A549 (cell line): Measurements from ENCODE around the gene IPO4. TPM values are rescaled to one million over a fixed set of nuclear protein-coding genes. Genes with fewer than 3 reads are reported as not detected.
A peak's percentile ranks its signal among the peaks of the same experiment; 100 is the strongest.

Experiments used
- ATAC-seq, 2 experiments: fragments of 200-7000 bp in 1 of 2; fragments of >200 bp in 1 of 2; cut with Nextera tagmentation in 1 of 2; cut with Tn5 transposase in 1 of 2; 3 replicates each; pipeline versions ENCODE4 v1.8.0 to v1.9.1; 2018 to 2020; ENCODE audit warnings: mild to moderate bottlenecking in 1 of 2, moderate library complexity in 1 of 2
- CTCF ChIA-PET: fragments of 300-600 bp; sonication (Branson Sonifier 250); formaldehyde crosslinking; extraction: SDS; loops from one replicate; lab custom pipeline; 2021; ENCODE audit warnings: antibody characterized with exemption, inconsistent platforms; lab: Yijun Ruan, JAX
- POLR2A ChIA-PET: fragments of 350-600 bp; formaldehyde crosslinking; extraction: SDS; loops from one replicate; lab custom pipeline; 2021; ENCODE audit warnings: antibody characterized with exemption, inconsistent platforms; lab: Yijun Ruan, JAX
- DNase-seq, 2 experiments: peaks; one replicate each; pipeline versions ENCODE4 v3.0.0 to v3.0.0-alpha.2; 2011 to 2016; ENCODE audit warnings: low read depth in 1 of 2, low spot score in 1 of 2
- FAIRE-seq: peaks from 2 replicates; lab custom pipeline; 2011; peaks lifted over from hg19 to GRCh38; lab: Jason Lieb, UNC
- H3K27ac ChIP-seq, 2 experiments: fragments of >200 bp; sonication (Bioruptor Twin); formaldehyde crosslinking; 3 replicates each; pipeline ENCODE4 v1.5.1; 2016 to 2017
- H3K4me1 ChIP-seq: fragments of >200 bp; sonication (Bioruptor Twin); formaldehyde crosslinking; 3 replicates; pipeline ENCODE4 v1.6.1; 2016
- H3K4me2 ChIP-seq: fragments of >200 bp; sonication (Bioruptor Twin); formaldehyde crosslinking; 3 replicates; pipeline ENCODE4 v1.6.1; 2016
- H3K4me3 ChIP-seq: fragments of >200 bp; sonication (Bioruptor Twin); formaldehyde crosslinking; 3 replicates; pipeline ENCODE4 v1.5.1; 2016
- H3K9me3 ChIP-seq: fragments of >200 bp; sonication (Bioruptor Twin); formaldehyde crosslinking; 3 replicates; pipeline ENCODE4 v1.6.1; 2016
- CHD4 ChIP-seq: fragments of 200-600 bp; sonication (generic); IDR thresholded peaks from 2 replicates; pipeline ENCODE4 v1.6.1; 2016; ENCODE audit warnings: antibody characterized with exemption, mild to moderate bottlenecking, borderline replicate concordance
- EHMT2 ChIP-seq: fragments of 200-600 bp; sonication (generic); IDR thresholded peaks from 2 replicates; pipeline ENCODE4 v1.6.1; 2016; ENCODE audit warnings: antibody characterized with exemption, low read depth, mild to moderate bottlenecking, moderate library complexity
- EP300 ChIP-seq, 2 experiments: fragments of >200 bp; sonication (Bioruptor Twin); formaldehyde crosslinking; IDR thresholded peaks; 2 replicates in 1 of 2; 3 replicates in 1 of 2; pipeline ENCODE4 v1.6.1; 2016 to 2017
- ESRRA ChIP-seq: fragments of 150-350 bp; IDR thresholded peaks from 2 replicates; pipeline ENCODE4 v1.6.1; 2014; ENCODE audit warnings: mild to moderate bottlenecking, low read length, borderline replicate concordance
- GATA3 ChIP-seq: IDR thresholded peaks from 2 replicates; pipeline ENCODE4 v1.6.1; 2012; ENCODE audit warnings: borderline replicate concordance
- HOXA7 ChIP-seq: fragments of 250-450 bp; sonication (Bioruptor Pico); IDR thresholded peaks from 2 replicates; pipeline ENCODE4 v1.5.0; 2020; ENCODE audit warnings: mild to moderate bottlenecking, moderate library complexity
- HOXB13 ChIP-seq: fragments of 250-450 bp; sonication (Bioruptor Pico); IDR thresholded peaks from 2 replicates; pipeline ENCODE4 v1.5.0; 2020; ENCODE audit warnings: low read depth, mild to moderate bottlenecking, moderate library complexity
- HOXB5 ChIP-seq: fragments of 250-450 bp; sonication (Bioruptor Pico); IDR thresholded peaks from 2 replicates; pipeline ENCODE4 v1.5.0; 2020; ENCODE audit warnings: mild to moderate bottlenecking, moderate library complexity
- RARB ChIP-seq: fragments of 250-450 bp; sonication (Bioruptor Pico); IDR thresholded peaks from 2 replicates; pipeline ENCODE4 v1.8.0; 2021; ENCODE audit warnings: mild to moderate bottlenecking, moderate library complexity
- SREBF2 ChIP-seq: fragments of 450-650 bp; IDR thresholded peaks from 2 replicates; pipeline ENCODE4 v1.6.1; 2014; ENCODE audit warnings: mild to moderate bottlenecking, moderate library complexity
- TP53 ChIP-seq: fragments of 250-450 bp; sonication (Bioruptor Pico); IDR thresholded peaks from 2 replicates; pipeline ENCODE4 v1.5.0; 2021; ENCODE audit warnings: mild to moderate bottlenecking, moderate library complexity
- ZC3H11A ChIP-seq: fragments of 450-650 bp; IDR thresholded peaks from 2 replicates; pipeline ENCODE4 v1.6.1; 2014; ENCODE audit warnings: antibody characterized with exemption, mild to moderate bottlenecking
- WGBS: methylation state at CpG from one replicate; pipeline ENCODE4 v1.1.6; 2017; ENCODE audit errors: missing lambda C conversion rate; 5-methylcytosine and 5-hydroxymethylcytosine counted together
- polyA plus RNA-seq, 4 experiments: library from polyadenylated mRNA; depleted of rRNA in 3 of 4; stranded (reverse); fragments of >200 nt; fragmentation: RNase III in 1 of 4; extraction: RNeasy Plus Mini Kit Qiagen cat#74134 plus additional on column Dnase treatment in 1 of 4; gene quantifications; 2 replicates in 3 of 4; 3 replicates in 1 of 4; pipeline ENCODE4 v1.2.3, GENCODE V29; 2011 to 2017
- TF ChIP-seq, protein P1 (sequence below): fragments of 200-600 bp; sonication (generic); IDR thresholded peaks from 2 replicates; pipeline ENCODE4 v1.6.1; 2016; ENCODE audit warnings: antibody characterized with exemption, mild to moderate bottlenecking, moderate library complexity
- TF ChIP-seq, protein P2 (sequence below): IDR thresholded peaks from 2 replicates; pipeline ENCODE4 v1.6.1; 2012; ENCODE audit warnings: low read depth, borderline replicate concordance
- TF ChIP-seq, protein P3 (sequence below): IDR thresholded peaks from 2 replicates; pipeline ENCODE4 v1.6.1; 2012
- TF ChIP-seq, protein P4 (sequence below): fragments of 450-650 bp; IDR thresholded peaks from 2 replicates; pipeline ENCODE4 v1.6.1; 2014; ENCODE audit warnings: antibody characterized with exemption
- TF ChIP-seq, protein P5 (sequence below): fragments of >200 bp; sonication (Bioruptor Twin); formaldehyde crosslinking; IDR thresholded peaks from 3 replicates; pipeline ENCODE4 v1.5.1; 2016
- TF ChIP-seq, protein P6 (sequence below): IDR thresholded peaks from 2 replicates; pipeline ENCODE4 v1.6.1; 2012
- TF ChIP-seq, protein P7 (sequence below): fragments of 250-450 bp; sonication (Bioruptor Pico); IDR thresholded peaks from 2 replicates; pipeline ENCODE4 v1.5.0; 2020; ENCODE audit warnings: low read depth, mild to moderate bottlenecking, moderate library complexity

Gene IPO4
- polyA plus RNA-seq, 2 of the 4 experiments (the other 2 are of a cell fraction): 37.1 to 91.7 TPM

DNA sequence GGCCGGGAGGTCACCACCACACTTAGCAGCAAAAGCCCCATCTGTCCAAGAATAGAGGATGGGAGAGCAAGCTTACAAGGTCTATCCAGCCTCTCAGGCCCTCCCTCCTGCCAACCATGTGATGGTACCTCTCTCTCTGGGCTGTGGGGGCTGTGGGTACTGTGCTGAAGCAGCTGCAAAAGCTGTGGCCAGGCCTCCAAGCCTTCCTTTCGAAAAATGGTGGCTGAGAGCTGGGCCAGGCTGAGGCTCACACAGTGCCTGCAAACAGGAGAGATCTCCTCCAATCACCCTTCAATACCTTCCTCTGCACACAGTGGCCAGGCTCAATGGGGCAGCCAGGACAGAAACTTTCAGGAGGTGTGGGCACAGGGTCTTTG, 1.1 kb downstream of the IPO4 start:
- WGBS: 53% methylated on average over 2 of the region's 2 CpGs
- DNase-seq (no peak), FAIRE-seq (no peak), ATAC-seq (no peak)
- Histone ChIP-seq H3K9me3 (no peaks in the 10 kb centered on the region), H3K4me2 (peak overlapping the region; percentile 88), H3K4me3 (peak overlapping the region; percentile 97), H3K27ac (peak overlapping the region in 1 of 2 experiments; percentile 98; a peak in 4 of 6 replicates), H3K4me1 (peaks cover 16% of the 10 kb centered on the region)
- CTCF ChIA-PET: interaction anchor here (1.1 to 2.1 kb wide), 5 partner anchors 27 to 79 kb away, joined by 3 to 12 read pairs (median 5); partner anchors contain the start of genes EMC9, IRF9 and MDP1
- TF ChIP-seq HOXB5 (CRISPR knock-in tag) (no peak), EHMT2 (no peak), HOXA7 (no peak), ZC3H11A (no peak), EP300 (IDR thresholded peaks at IDR 0.05) (no peak), HOXB13 (CRISPR knock-in tag) (no peak), SREBF2 (no peak), CHD4 (no peak), ESRRA (no peak), RARB (no peak), TP53 (CRISPR knock-in tag) (no peak), GATA3 (no peak)
- TF ChIP-seq, protein P1, sequence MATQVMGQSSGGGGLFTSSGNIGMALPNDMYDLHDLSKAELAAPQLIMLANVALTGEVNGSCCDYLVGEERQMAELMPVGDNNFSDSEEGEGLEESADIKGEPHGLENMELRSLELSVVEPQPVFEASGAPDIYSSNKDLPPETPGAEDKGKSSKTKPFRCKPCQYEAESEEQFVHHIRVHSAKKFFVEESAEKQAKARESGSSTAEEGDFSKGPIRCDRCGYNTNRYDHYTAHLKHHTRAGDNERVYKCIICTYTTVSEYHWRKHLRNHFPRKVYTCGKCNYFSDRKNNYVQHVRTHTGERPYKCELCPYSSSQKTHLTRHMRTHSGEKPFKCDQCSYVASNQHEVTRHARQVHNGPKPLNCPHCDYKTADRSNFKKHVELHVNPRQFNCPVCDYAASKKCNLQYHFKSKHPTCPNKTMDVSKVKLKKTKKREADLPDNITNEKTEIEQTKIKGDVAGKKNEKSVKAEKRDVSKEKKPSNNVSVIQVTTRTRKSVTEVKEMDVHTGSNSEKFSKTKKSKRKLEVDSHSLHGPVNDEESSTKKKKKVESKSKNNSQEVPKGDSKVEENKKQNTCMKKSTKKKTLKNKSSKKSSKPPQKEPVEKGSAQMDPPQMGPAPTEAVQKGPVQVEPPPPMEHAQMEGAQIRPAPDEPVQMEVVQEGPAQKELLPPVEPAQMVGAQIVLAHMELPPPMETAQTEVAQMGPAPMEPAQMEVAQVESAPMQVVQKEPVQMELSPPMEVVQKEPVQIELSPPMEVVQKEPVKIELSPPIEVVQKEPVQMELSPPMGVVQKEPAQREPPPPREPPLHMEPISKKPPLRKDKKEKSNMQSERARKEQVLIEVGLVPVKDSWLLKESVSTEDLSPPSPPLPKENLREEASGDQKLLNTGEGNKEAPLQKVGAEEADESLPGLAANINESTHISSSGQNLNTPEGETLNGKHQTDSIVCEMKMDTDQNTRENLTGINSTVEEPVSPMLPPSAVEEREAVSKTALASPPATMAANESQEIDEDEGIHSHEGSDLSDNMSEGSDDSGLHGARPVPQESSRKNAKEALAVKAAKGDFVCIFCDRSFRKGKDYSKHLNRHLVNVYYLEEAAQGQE: no peak
- TF ChIP-seq, protein P2, sequence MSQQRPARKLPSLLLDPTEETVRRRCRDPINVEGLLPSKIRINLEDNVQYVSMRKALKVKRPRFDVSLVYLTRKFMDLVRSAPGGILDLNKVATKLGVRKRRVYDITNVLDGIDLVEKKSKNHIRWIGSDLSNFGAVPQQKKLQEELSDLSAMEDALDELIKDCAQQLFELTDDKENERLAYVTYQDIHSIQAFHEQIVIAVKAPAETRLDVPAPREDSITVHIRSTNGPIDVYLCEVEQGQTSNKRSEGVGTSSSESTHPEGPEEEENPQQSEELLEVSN: no peak
- TF ChIP-seq, protein P3, sequence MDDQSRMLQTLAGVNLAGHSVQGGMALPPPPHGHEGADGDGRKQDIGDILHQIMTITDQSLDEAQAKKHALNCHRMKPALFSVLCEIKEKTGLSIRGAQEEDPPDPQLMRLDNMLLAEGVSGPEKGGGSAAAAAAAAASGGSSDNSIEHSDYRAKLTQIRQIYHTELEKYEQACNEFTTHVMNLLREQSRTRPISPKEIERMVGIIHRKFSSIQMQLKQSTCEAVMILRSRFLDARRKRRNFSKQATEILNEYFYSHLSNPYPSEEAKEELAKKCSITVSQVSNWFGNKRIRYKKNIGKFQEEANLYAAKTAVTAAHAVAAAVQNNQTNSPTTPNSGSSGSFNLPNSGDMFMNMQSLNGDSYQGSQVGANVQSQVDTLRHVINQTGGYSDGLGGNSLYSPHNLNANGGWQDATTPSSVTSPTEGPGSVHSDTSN: no peak
- TF ChIP-seq, protein P4, sequence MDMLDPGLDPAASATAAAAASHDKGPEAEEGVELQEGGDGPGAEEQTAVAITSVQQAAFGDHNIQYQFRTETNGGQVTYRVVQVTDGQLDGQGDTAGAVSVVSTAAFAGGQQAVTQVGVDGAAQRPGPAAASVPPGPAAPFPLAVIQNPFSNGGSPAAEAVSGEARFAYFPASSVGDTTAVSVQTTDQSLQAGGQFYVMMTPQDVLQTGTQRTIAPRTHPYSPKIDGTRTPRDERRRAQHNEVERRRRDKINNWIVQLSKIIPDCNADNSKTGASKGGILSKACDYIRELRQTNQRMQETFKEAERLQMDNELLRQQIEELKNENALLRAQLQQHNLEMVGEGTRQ: no peak
- TF ChIP-seq, protein P5, sequence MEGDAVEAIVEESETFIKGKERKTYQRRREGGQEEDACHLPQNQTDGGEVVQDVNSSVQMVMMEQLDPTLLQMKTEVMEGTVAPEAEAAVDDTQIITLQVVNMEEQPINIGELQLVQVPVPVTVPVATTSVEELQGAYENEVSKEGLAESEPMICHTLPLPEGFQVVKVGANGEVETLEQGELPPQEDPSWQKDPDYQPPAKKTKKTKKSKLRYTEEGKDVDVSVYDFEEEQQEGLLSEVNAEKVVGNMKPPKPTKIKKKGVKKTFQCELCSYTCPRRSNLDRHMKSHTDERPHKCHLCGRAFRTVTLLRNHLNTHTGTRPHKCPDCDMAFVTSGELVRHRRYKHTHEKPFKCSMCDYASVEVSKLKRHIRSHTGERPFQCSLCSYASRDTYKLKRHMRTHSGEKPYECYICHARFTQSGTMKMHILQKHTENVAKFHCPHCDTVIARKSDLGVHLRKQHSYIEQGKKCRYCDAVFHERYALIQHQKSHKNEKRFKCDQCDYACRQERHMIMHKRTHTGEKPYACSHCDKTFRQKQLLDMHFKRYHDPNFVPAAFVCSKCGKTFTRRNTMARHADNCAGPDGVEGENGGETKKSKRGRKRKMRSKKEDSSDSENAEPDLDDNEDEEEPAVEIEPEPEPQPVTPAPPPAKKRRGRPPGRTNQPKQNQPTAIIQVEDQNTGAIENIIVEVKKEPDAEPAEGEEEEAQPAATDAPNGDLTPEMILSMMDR: no peak
- TF ChIP-seq, protein P6, sequence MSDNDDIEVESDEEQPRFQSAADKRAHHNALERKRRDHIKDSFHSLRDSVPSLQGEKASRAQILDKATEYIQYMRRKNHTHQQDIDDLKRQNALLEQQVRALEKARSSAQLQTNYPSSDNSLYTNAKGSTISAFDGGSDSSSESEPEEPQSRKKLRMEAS: no peak
- TF ChIP-seq, protein P7, sequence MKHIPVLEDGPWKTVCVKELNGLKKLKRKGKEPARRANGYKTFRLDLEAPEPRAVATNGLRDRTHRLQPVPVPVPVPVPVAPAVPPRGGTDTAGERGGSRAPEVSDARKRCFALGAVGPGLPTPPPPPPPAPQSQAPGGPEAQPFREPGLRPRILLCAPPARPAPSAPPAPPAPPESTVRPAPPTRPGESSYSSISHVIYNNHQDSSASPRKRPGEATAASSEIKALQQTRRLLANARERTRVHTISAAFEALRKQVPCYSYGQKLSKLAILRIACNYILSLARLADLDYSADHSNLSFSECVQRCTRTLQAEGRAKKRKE (CRISPR knock-in tag): no peak
- POLR2A ChIA-PET: no interaction called here
